ENCODE data around the gene TEAD1.

GRCh38 chr11:12917822-12918221, 243.6 kb downstream of the TEAD1 start:
- no peak for TF ChIP-seq POLR2A (IDR thresholded peaks at IDR 0.05)
- no peak for TF ChIP-seq CTCF (IDR thresholded peaks at IDR 0.05)
- no peak for TF ChIP-seq POLR2AphosphoS5 (IDR thresholded peaks at IDR 0.05)
- no peak for TF ChIP-seq EP300 (IDR thresholded peaks at IDR 0.05)
